SK-N-SH (cell line): Measurements from ENCODE around the gene RBL2. TPM values are rescaled to one million over a fixed set of nuclear protein-coding genes. Genes with fewer than 3 reads are reported as not detected.

ENCODE experiments used
- CTCF ChIA-PET: fragments of 300-600, 350-600 bp; formaldehyde crosslinking; extraction: SDS; loops from one replicate; lab custom pipeline; 2021; lab: Yijun Ruan, JAX
- POLR2A ChIA-PET: fragments of 350-600 bp; sonication (Branson Sonifier 250); formaldehyde crosslinking; extraction: SDS; loops from one replicate; lab custom pipeline; 2020; ENCODE audit warnings: antibody characterized with exemption, inconsistent platforms; lab: Yijun Ruan, JAX
- DNase-seq: peaks from one replicate; pipeline ENCODE4 v3.0.0; 2012
- H2AFZ ChIP-seq: fragments of 200-600 bp; sonication (generic); 2 replicates; pipeline ENCODE4 v1.8.1; 2016; ENCODE audit warnings: antibody characterized with exemption, mild to moderate bottlenecking, low read depth
- H3F3A ChIP-seq: fragments of 200-600 bp; sonication (generic); replicated peaks from 2 replicates; pipeline ENCODE3; 2016; ENCODE audit warnings: antibody characterized with exemption, mild to moderate bottlenecking; ENCODE audit not compliant: insufficient read depth
- H3K27ac ChIP-seq, 2 experiments: fragments of 200-500 bp in 1 of 2; fragments of 200-600 bp in 1 of 2; sonication (Bioruptor generic) in 1 of 2; sonication (generic), shearing (Covaris generic) in 1 of 2; 2 replicates each; pipeline versions ENCODE4 v1.5.1 to v1.6.1; 2014 to 2016; ENCODE audit warnings: low read depth in 2 of 2, inconsistent platforms in 1 of 2, low read length in 1 of 2, mild to moderate bottlenecking in 1 of 2, mixed read lengths in 1 of 2
- H3K27me3 ChIP-seq: fragments of 200-600 bp; sonication (generic), shearing (Covaris generic); 2 replicates; pipeline ENCODE4 v1.6.1; 2016; ENCODE audit warnings: mixed run types; ENCODE audit not compliant: insufficient read depth
- H3K36me3 ChIP-seq, 2 experiments: fragments of 200-500 bp in 1 of 2; fragments of 200-600 bp in 1 of 2; sonication (Bioruptor generic) in 1 of 2; sonication (generic) in 1 of 2; replicated peaks in 1 of 2; 2 replicates each; pipeline versions ENCODE3 to v1.5.1; 2014 to 2016; ENCODE audit warnings: low read length in 1 of 2, mild to moderate bottlenecking in 1 of 2; ENCODE audit not compliant: insufficient read depth in 2 of 2, control insufficient read depth in 1 of 2
- H3K4me1 ChIP-seq, 2 experiments: fragments of 200-500 bp in 1 of 2; fragments of 200-600 bp in 1 of 2; sonication (Bioruptor generic) in 1 of 2; sonication (generic), shearing (Covaris generic) in 1 of 2; 2 replicates each; pipeline versions ENCODE4 v1.5.1 to v1.6.1; 2014 to 2016; ENCODE audit warnings: low read depth in 1 of 2, low read length in 1 of 2, mixed run types in 1 of 2; ENCODE audit not compliant: insufficient read depth in 2 of 2, control insufficient read depth in 1 of 2
- H3K4me2 ChIP-seq: fragments of 200-600 bp; sonication (generic), shearing (Covaris generic); 2 replicates; pipeline ENCODE4 v1.6.1; 2017; ENCODE audit warnings: mixed run types
- H3K4me3 ChIP-seq, 2 experiments: fragments of 200-500 bp in 1 of 2; fragments of 200-600 bp in 1 of 2; sonication (Bioruptor generic) in 1 of 2; sonication (generic), shearing (Covaris generic) in 1 of 2; 2 replicates each; pipeline versions ENCODE4 v1.5.1 to v1.8.1; 2014 to 2016; ENCODE audit warnings: low read depth in 2 of 2, inconsistent platforms in 1 of 2, low read length in 1 of 2, mild to moderate bottlenecking in 1 of 2, mixed read lengths in 1 of 2, moderate library complexity in 1 of 2
- H3K79me2 ChIP-seq: fragments of 200-600 bp; sonication (generic); 2 replicates; pipeline ENCODE4 v1.8.1; 2017; ENCODE audit warnings: mild to moderate bottlenecking; ENCODE audit not compliant: insufficient read depth
- H3K9ac ChIP-seq: fragments of 200-600 bp; sonication (generic); 2 replicates; pipeline ENCODE4 v1.6.1; 2017; ENCODE audit warnings: mixed run types
- H3K9me2 ChIP-seq: fragments of 200-600 bp; sonication (generic); 2 replicates; pipeline ENCODE4 v1.6.1; 2017; ENCODE audit warnings: mixed run types
- H3K9me3 ChIP-seq: fragments of 200-600 bp; sonication (generic); 2 replicates; pipeline ENCODE4 v1.6.1; 2017; ENCODE audit warnings: mixed run types, mild to moderate bottlenecking, moderate library complexity
- H4K20me1 ChIP-seq: fragments of 200-600 bp; sonication (generic); 2 replicates; pipeline ENCODE4 v1.6.1; 2017; ENCODE audit warnings: mild to moderate bottlenecking, mixed run types; ENCODE audit not compliant: insufficient read depth
- CHD2 ChIP-seq: fragments of 150-350 bp; IDR thresholded peaks from 2 replicates; pipeline ENCODE4 v1.6.1; 2018; ENCODE audit warnings: low read length; ENCODE audit not compliant: partially characterized antibody
- ELF1 ChIP-seq: IDR thresholded peaks from 2 replicates; pipeline ENCODE4 v1.4.0; 2012
- EP300 ChIP-seq, 2 experiments: IDR thresholded peaks; 2 replicates each; pipeline versions ENCODE4 v1.4.0 to v1.6.1; 2012; ENCODE audit warnings: borderline replicate concordance in 1 of 2, low read depth in 1 of 2, low read length in 1 of 2
- EZH2phosphoT487 ChIP-seq: fragments of 200-600 bp; sonication (generic); IDR thresholded peaks from 2 replicates; pipeline ENCODE4 v1.6.1; 2017; ENCODE audit warnings: low read depth, mixed run types, mild to moderate bottlenecking, antibody characterized with exemption, moderate library complexity, borderline replicate concordance
- FOXM1 ChIP-seq: IDR thresholded peaks from 2 replicates; pipeline ENCODE4 v1.4.0; 2012; ENCODE audit warnings: low read depth, mild to moderate bottlenecking
- GABPA ChIP-seq: IDR thresholded peaks from 2 replicates; pipeline ENCODE4 v1.4.0; 2012; ENCODE audit warnings: low read depth, mild to moderate bottlenecking
- GATA2 ChIP-seq: sonication (generic); formaldehyde crosslinking; IDR thresholded peaks from 2 replicates; pipeline ENCODE4 v1.5.0; 2020; ENCODE audit warnings: mild to moderate bottlenecking, missing genetic modification reagents
- MEF2A ChIP-seq: IDR thresholded peaks from 2 replicates; pipeline ENCODE4 v1.4.0; 2012; ENCODE audit warnings: low read depth, borderline replicate concordance
- NFIC ChIP-seq: IDR thresholded peaks from 2 replicates; pipeline ENCODE4 v1.4.0; 2012; ENCODE audit warnings: borderline replicate concordance
- POLR2AphosphoS5 ChIP-seq: IDR thresholded peaks from 2 replicates; pipeline ENCODE4 v1.6.1; 2012; ENCODE audit warnings: low read depth, low read length
- RAD21 ChIP-seq: IDR thresholded peaks from 2 replicates; pipeline ENCODE4 v1.6.1; 2012; ENCODE audit warnings: mild to moderate bottlenecking, low read length
- SIN3A ChIP-seq: IDR thresholded peaks from 2 replicates; pipeline ENCODE4 v1.6.1; 2012; ENCODE audit warnings: low read depth, mild to moderate bottlenecking, low read length, moderate library complexity, borderline replicate concordance
- TCF12 ChIP-seq: IDR thresholded peaks from 2 replicates; pipeline ENCODE4 v1.4.0; 2012
- YY1 ChIP-seq: IDR thresholded peaks from 2 replicates; pipeline ENCODE4 v1.4.0; 2012; ENCODE audit warnings: low read depth, mild to moderate bottlenecking
- WGBS: methylation state at CpG from one replicate; pipeline ENCODE4 v1.1.6; 2017; ENCODE audit warnings: low lambda C conversion rate; 5-methylcytosine and 5-hydroxymethylcytosine counted together
- polyA plus RNA-seq, 3 experiments: library from polyadenylated mRNA; depleted of rRNA; stranded (reverse); fragments of >200 nt; gene quantifications; 2 replicates each; pipeline ENCODE4 v1.2.3, GENCODE V29; 2012
- TF ChIP-seq, protein P1 (sequence below): IDR thresholded peaks from 2 replicates; pipeline ENCODE4 v1.4.0; 2012; ENCODE audit warnings: low read depth
- TF ChIP-seq, protein P2 (sequence below): fragments of 150-350 bp; IDR thresholded peaks from 2 replicates; pipeline ENCODE4 v1.6.1; 2017; ENCODE audit warnings: antibody characterized with exemption, low read length, low read depth, borderline replicate concordance

RBL2 gene
- polyA plus RNA-seq, 1 of the 3 experiments (the other 2 are of a cell fraction), result 28.0 TPM

GRCh38 chr16:53482123-53482522 is 47.9 kb downstream of the RBL2 start:
- no peak for TF ChIP-seq FOXM1
- no peak for TF ChIP-seq NFIC
- TF ChIP-seq MEF2A, result no peak
- no peak for TF ChIP-seq RAD21
- no peak for TF ChIP-seq YY1
- no peak for TF ChIP-seq CHD2
- no peak for TF ChIP-seq ELF1
- TF ChIP-seq, protein P1, sequence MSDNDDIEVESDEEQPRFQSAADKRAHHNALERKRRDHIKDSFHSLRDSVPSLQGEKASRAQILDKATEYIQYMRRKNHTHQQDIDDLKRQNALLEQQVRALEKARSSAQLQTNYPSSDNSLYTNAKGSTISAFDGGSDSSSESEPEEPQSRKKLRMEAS, result no peak
- no peak for TF ChIP-seq SIN3A
- TF ChIP-seq, all 33 proteins: peak for 0
- H3K79me2 ChIP-seq, result no peaks in the 10 kb centered on the region
- no peaks in the 10 kb centered on the region for H4K20me1 ChIP-seq
- H3K4me2 ChIP-seq, result no peak overlapping the region
- CTCF ChIA-PET, result no interaction called here
- H3K9me2 ChIP-seq, result no peaks in the 10 kb centered on the region
- H3K4me3 ChIP-seq, result no peak overlapping the region
- H3F3A ChIP-seq, result no peaks in the 10 kb centered on the region
- peaks cover 69% of the 10 kb centered on the region in 2 experiments for H3K36me3 ChIP-seq
- no peak overlapping the region for H2AFZ ChIP-seq
- no peak for DNase-seq
- WGBS, result 91% methylated on average over 2 of the region's 2 CpGs
- no peaks in the 10 kb centered on the region for H3K4me1 ChIP-seq
- POLR2A ChIA-PET, result no interaction called here
- no peak overlapping the region for H3K9ac ChIP-seq
- no peaks in the 10 kb centered on the region for H3K27me3 ChIP-seq
- H3K9me3 ChIP-seq, result no peaks in the 10 kb centered on the region
- H3K27ac ChIP-seq, result no peak overlapping the region

GRCh38 chr16:53484542-53484941 is 50.3 kb downstream of the RBL2 start:
- no peak for DNase-seq

DNA sequence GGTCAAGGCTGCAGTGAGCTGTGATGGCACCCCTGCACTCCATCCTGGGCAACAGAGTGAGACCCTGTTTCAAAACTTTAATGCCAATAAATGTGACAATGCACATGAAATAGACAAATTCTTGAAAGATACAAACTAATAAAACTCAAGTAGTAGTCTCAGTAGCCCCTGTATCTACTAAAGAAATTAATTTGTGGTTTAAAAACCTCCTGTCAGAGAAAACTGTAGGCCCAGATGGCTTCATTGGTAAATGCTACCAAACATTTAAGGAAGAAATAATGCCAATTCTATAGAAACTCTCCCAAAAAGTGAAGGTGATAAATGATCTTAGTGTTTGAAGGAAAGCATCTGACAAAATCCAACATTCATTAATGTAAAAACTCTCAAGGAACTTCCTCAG is 52.0 kb downstream of the RBL2 start:
- Histone ChIP-seq H2AFZ (no peak overlapping the region), H3K9me3 (no peaks in the 10 kb centered on the region), H3K9ac (no peak overlapping the region), H4K20me1 (no peaks in the 10 kb centered on the region), H3K27ac (no peak overlapping the region), H3K36me3 (peaks cover 68 to 83% of the 10 kb centered on the region in 2 experiments), H3K27me3 (no peaks in the 10 kb centered on the region), H3K4me3 (no peak overlapping the region), H3K9me2 (no peaks in the 10 kb centered on the region), H3K4me1 (no peaks in the 10 kb centered on the region), H3F3A (no peaks in the 10 kb centered on the region), H3K4me2 (no peak overlapping the region), H3K79me2 (no peaks in the 10 kb centered on the region)
- no peak for DNase-seq
- CTCF ChIA-PET, result no interaction called here
- POLR2A ChIA-PET, result no interaction called here
- TF ChIP-seq FOXM1, result no peak
- TF ChIP-seq EZH2phosphoT487, result no peak
- TF ChIP-seq GABPA, result no peak

More at GRCh38 chr16:53484542-53484941, 50.3 kb downstream of the RBL2 start:
- H3F3A ChIP-seq, result no peaks in the 10 kb centered on the region
- TF ChIP-seq, protein P2, sequence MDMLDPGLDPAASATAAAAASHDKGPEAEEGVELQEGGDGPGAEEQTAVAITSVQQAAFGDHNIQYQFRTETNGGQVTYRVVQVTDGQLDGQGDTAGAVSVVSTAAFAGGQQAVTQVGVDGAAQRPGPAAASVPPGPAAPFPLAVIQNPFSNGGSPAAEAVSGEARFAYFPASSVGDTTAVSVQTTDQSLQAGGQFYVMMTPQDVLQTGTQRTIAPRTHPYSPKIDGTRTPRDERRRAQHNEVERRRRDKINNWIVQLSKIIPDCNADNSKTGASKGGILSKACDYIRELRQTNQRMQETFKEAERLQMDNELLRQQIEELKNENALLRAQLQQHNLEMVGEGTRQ, result no peak
- TF ChIP-seq GATA2 (CRISPR knock-in tag), result no peak
- no peak for TF ChIP-seq TCF12
- TF ChIP-seq EP300 (IDR thresholded peaks at IDR 0.05; ENCODE audit: borderline replicate concordance in 1 of 2, low read depth in 1 of 2, low read length in 1 of 2), result no peak
- TF ChIP-seq POLR2AphosphoS5, result no peak
- TF ChIP-seq MEF2A, result no peak
- TF ChIP-seq, all 33 proteins: peak for 0
- H3K79me2 ChIP-seq, result no peaks in the 10 kb centered on the region
- peaks cover 64 to 81% of the 10 kb centered on the region in 2 experiments for H3K36me3 ChIP-seq
- 96% methylated on average over 2 of the region's 2 CpGs for WGBS
- ChIA-PET CTCF (no interaction called here), POLR2A (no interaction called here)
- H3K4me3 ChIP-seq, result no peak overlapping the region
- H3K4me1 ChIP-seq, result no peaks in the 10 kb centered on the region
- H3K9me3 ChIP-seq, result no peaks in the 10 kb centered on the region
- H3K4me2 ChIP-seq, result no peak overlapping the region
- no peaks in the 10 kb centered on the region for H4K20me1 ChIP-seq
- no peak overlapping the region for H2AFZ ChIP-seq
- no peak overlapping the region for H3K9ac ChIP-seq
- no peaks in the 10 kb centered on the region for H3K27me3 ChIP-seq
- no peaks in the 10 kb centered on the region for H3K9me2 ChIP-seq
- no peak overlapping the region for H3K27ac ChIP-seq
